K562 (cell line): ENCODE data around the gene SLC39A11. TPM values are rescaled to one million over a fixed set of nuclear protein-coding genes. Genes with fewer than 3 reads are reported as not detected.

Experiments used
- ATF3 ChIP-seq, 2 experiments: fragments of 450-650 bp in 1 of 2; sonication (generic) in 1 of 2; formaldehyde crosslinking in 1 of 2; IDR thresholded peaks in 1 of 2; conservative IDR thresholded peaks in 1 of 2; 2 replicates each; pipeline versions ENCODE4 v1.6.1 to v1.8.1; 2016 to 2023; ENCODE audit warnings: mild to moderate bottlenecking in 2 of 2, moderate library complexity in 2 of 2, inconsistent platforms in 1 of 2, missing genetic modification reagents in 1 of 2
- CREB1 ChIP-seq, 2 experiments: sonication (generic) in 1 of 2; formaldehyde crosslinking in 1 of 2; IDR thresholded peaks; 2 replicates each; pipeline versions ENCODE4 v1.6.1 to v1.8.0; 2012 to 2022; ENCODE audit warnings: inconsistent platforms in 1 of 2, mild to moderate bottlenecking in 1 of 2, missing genetic modification reagents in 1 of 2, moderate library complexity in 1 of 2
- ZNF324 ChIP-seq: fragments of 250-450 bp; sonication (Bioruptor Pico); IDR thresholded peaks from 2 replicates; pipeline ENCODE4 v1.4.0; 2020; ENCODE audit warnings: mild to moderate bottlenecking
- polyA plus RNA-seq, 8 experiments: library from polyadenylated mRNA; depleted of rRNA in 4 of 8; stranded (reverse) in 5 of 8; unstranded in 3 of 8; fragments of >200 nt; fragmentation: Nextera tagmentation in 2 of 8; fragmentation: Illumina TruSeq in 1 of 8; extraction: Ambion mirVana in 2 of 8; extraction: Trizol in 1 of 8; gene quantifications; 2 replicates each; pipeline versions ENCODE4 v1.2.1 to v1.2.3, GENCODE V29; 2011 to 2014; ENCODE audit warnings: inconsistent platforms in 1 of 8, missing spikeins in 1 of 8
- total RNA-seq, 7 experiments: library from RNA; depleted of rRNA in 6 of 7; stranded (reverse); fragments of >200 nt in 6 of 7; fragmentation: Illumina TruSeq in 2 of 7; extraction: Trizol in 2 of 7; gene quantifications; 2 replicates each; pipeline versions ENCODE4 v1.2.1 to v1.2.3, GENCODE V29; 2011 to 2021; ENCODE audit warnings: low replicate concordance in 1 of 7
- TF ChIP-seq, protein P1 (sequence below), 2 experiments: fragments of 450-650 bp; IDR thresholded peaks; 2 replicates each; pipeline ENCODE4 v1.6.1; 2016; ENCODE audit warnings: mild to moderate bottlenecking in 2 of 2, borderline replicate concordance in 1 of 2, low read depth in 1 of 2, moderate library complexity in 1 of 2

Gene SLC39A11
- total and polyA plus RNA-seq, 9 of the 15 experiments (the other 6 are each of a cell fraction or from before 2014, with no cell fraction given), result 10.5 to 26.4 (median 13.4) TPM

DNA sequence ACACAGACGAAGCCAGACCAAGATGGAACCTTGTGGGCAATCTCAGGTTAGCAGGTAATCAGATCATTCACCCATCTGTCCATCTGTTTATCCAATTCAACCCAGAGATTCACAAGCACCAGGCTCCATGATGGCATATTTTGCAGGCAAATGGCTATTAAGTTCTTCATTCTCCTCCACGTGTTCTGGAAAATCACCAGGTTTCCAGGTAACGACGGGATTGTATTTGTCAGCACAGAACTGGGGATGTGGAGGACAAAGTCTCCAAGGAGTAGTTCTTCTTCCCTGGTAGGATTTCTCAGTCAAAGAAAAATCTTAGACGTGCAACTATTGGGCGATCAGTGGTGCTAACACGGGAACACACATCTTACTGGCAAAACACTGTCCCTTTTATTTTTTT, 368.8 kb downstream of the SLC39A11 start (continued):
- TF ChIP-seq ATF3 (IDR thresholded peaks at IDR 0.05), result no peak
- TF ChIP-seq ATF3 (CRISPR knock-in tag; conservative IDR thresholded peaks at IDR 0.05), result no peak
- TF ChIP-seq, protein P1, sequence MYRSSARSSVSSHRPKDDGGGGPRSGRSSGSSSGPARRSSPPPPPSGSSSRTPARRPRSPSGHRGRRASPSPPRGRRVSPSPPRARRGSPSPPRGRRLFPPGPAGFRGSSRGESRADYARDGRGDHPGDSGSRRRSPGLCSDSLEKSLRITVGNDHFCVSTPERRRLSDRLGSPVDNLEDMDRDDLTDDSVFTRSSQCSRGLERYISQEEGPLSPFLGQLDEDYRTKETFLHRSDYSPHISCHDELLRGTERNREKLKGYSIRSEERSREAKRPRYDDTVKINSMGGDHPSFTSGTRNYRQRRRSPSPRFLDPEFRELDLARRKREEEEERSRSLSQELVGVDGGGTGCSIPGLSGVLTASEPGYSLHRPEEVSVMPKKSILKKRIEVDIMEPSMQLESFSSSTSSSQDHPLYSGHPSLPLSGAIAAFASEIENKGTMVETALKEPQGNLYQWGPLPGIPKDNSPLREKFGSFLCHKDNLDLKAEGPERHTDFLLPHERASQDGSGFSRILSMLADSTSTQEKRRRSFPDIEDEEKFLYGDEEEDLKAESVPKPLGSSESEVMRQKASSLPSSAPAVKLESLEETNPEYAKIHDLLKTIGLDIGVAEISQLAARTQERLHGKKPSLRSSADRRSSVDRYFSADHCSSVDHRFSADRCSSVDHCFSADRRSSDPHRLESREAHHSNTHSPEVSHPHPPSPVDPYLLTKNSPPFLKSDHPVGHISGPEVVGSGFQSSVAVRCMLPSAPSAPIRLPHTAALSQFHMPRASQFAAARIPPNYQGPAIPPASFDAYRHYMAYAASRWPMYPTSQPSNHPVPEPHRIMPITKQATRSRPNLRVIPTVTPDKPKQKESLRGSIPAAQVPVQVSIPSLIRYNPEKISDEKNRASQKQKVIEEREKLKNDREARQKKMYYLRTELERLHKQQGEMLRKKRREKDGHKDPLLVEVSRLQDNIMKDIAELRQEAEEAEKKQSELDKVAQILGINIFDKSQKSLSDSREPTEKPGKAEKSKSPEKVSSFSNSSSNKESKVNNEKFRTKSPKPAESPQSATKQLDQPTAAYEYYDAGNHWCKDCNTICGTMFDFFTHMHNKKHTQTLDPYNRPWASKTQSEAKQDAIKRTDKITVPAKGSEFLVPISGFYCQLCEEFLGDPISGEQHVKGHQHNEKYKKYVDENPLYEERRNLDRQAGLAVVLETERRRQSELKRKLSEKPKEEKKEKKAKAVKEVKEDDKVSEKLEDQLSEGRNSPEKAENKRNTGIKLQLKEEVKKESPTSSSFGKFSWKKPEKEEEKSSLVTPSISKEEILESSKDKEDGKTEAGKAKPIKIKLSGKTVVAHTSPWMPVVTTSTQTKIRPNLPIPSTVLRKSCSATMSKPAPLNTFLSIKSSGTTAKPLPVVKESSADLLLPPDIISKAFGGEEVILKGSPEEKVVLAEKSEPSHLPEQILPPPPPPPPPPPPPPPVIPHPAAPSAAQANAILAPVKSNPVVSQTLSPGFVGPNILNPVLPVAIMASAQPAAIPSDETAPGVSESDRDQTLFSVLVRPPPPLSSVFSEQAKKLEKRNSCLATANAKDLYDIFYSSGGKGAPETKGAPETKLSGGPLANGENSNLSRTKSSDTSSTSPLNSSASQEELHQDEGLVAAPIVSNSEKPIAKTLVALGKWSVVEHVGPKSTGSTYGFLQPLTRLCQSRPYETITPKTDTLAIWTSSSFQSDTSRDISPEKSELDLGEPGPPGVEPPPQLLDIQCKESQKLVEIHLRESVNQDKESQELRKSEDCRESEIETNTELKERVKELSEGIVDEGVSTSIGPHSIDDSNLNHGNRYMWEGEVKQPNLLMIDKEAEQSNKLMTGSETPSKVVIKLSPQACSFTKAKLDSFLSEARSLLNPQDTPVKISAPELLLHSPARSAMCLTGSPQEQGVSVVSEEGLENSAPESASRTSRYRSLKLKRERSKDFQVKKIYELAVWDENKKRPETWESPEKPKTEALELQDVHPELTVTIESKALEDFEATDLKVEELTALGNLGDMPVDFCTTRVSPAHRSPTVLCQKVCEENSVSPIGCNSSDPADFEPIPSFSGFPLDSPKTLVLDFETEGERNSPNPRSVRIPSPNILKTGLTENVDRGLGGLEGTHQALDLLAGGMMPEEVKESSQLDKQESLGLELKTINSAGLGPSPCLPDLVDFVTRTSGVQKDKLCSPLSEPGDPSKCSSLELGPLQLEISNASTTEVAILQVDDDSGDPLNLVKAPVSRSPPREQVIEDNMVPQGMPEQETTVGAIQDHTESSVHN (IDR thresholded peaks at IDR 0.05; ENCODE audit: borderline replicate concordance in 1 of 2, low read depth in 1 of 2), result no peak
- TF ChIP-seq ZNF324 (CRISPR knock-in tag), result no peak
- TF ChIP-seq CREB1 (IDR thresholded peaks at IDR 0.05), result no peak
- no peak for TF ChIP-seq CREB1 (CRISPR knock-in tag; IDR thresholded peaks at IDR 0.05)
